HL-60 (cell line): ENCODE data around the gene PGM2.
A peak's percentile ranks its signal among the peaks of the same experiment; 100 is the strongest.

Experiments
- CTCF ChIP-seq: IDR thresholded peaks from one replicate; pipeline ENCODE4 v1.5.1; 2011; ENCODE audit warnings: low read length, control low read depth, inconsistent platforms; ENCODE audit not compliant: insufficient read depth
- POLR2AphosphoS5 ChIP-seq: IDR thresholded peaks from 2 replicates; pipeline ENCODE4 v1.6.1; 2012; ENCODE audit warnings: low read depth
- REST ChIP-seq: IDR thresholded peaks from 2 replicates; pipeline ENCODE4 v1.6.1; 2012; ENCODE audit warnings: low read depth; ENCODE audit not compliant: insufficient replicate concordance

GRCh38 chr4:37826295-37827029 is at the start of gene PGM2:
- no peak for TF ChIP-seq CTCF
- peak; percentile 93 for TF ChIP-seq POLR2AphosphoS5
- no peak for TF ChIP-seq REST
